GM12878 (cell line): ENCODE data around the gene RNU5B-1. TPM values are rescaled to one million over a fixed set of nuclear protein-coding genes. Genes with fewer than 3 reads are reported as not detected.
"Not testable (repeated sequence)": the region's sequence is repeated elsewhere in the genome, so short reads cannot be mapped to it uniquely, and the experiment has no call there.

Source experiments
- ATAC-seq: fragments of 200-7000 bp; cut with Tn5 transposase; 3 replicates; pipeline ENCODE4 v1.9.1; 2020; ENCODE audit warnings: mild to moderate bottlenecking, moderate library complexity
- BruUV-seq: library from RNA; stranded (reverse); fragments of 400-500 nt; replicated peaks from 2 replicates; lab custom pipeline; 2021; lab: Mats Ljungman, UMichigan
- CTCF ChIA-PET: fragments of 300-600 bp; sonication (Branson Sonifier 250); formaldehyde crosslinking; extraction: SDS; loops from one replicate; lab custom pipeline; 2021; ENCODE audit warnings: inconsistent platforms; lab: Yijun Ruan, JAX
- POLR2A ChIA-PET: fragments of 350-600 bp; formaldehyde crosslinking; extraction: SDS; loops from one replicate; lab custom pipeline; 2021; ENCODE audit warnings: inconsistent platforms; lab: Charles Lee
- RAD21 ChIA-PET: fragments of 300-600 bp; sonication (Branson Sonifier 250); formaldehyde crosslinking; loops from one replicate; lab custom pipeline; 2023; ENCODE audit warnings: antibody characterized with exemption; ENCODE audit not compliant: unreplicated experiment; lab: Charles Lee
- SMC1A ChIA-PET: fragments of 300-600 bp; sonication (Branson Sonifier 250); formaldehyde crosslinking; loops from one replicate; lab custom pipeline; 2023; ENCODE audit not compliant: unreplicated experiment, uncharacterized antibody; lab: Charles Lee
- DNase-seq: peaks from one replicate; pipeline ENCODE4 v3.0.0-alpha.2; 2011; ENCODE audit warnings: low read depth, low spot score
- FAIRE-seq: peaks from 3 replicates; lab custom pipeline; 2011; peaks lifted over from hg19 to GRCh38; lab: Jason Lieb, UNC
- H2AFZ ChIP-seq: 2 replicates; pipeline ENCODE4 v1.6.0; 2011; ENCODE audit warnings: low read depth, low read length, control low read depth; ENCODE audit not compliant: control insufficient read depth
- H3K27ac ChIP-seq: 2 replicates; pipeline ENCODE4 v1.5.1; 2011; ENCODE audit warnings: control low read depth; ENCODE audit not compliant: control insufficient read depth, insufficient read depth
- H3K27me3 ChIP-seq, 2 experiments: replicated peaks in 1 of 2; 2 replicates each; pipeline versions ENCODE4 v1.6.0 to v1.6.1; 2011; ENCODE audit warnings: low read length in 1 of 2; ENCODE audit not compliant: control insufficient read depth in 2 of 2, insufficient read depth in 2 of 2
- H3K36me3 ChIP-seq, 2 experiments: 2 replicates each; pipeline ENCODE4 v1.5.1; 2011; ENCODE audit warnings: low read length in 1 of 2; ENCODE audit not compliant: control insufficient read depth in 2 of 2, insufficient read depth in 2 of 2
- H3K4me1 ChIP-seq: 2 replicates; pipeline ENCODE4 v1.6.1; 2011; ENCODE audit warnings: mild to moderate bottlenecking, low read length, moderate library complexity, mixed read lengths; ENCODE audit not compliant: control insufficient read depth, insufficient read depth
- H3K4me2 ChIP-seq: 2 replicates; pipeline ENCODE4 v1.6.0; 2011; ENCODE audit warnings: control low read depth; ENCODE audit not compliant: control insufficient read depth, insufficient read depth
- H3K4me3 ChIP-seq: fragments of 200-600 bp; sonication (generic); 2 replicates; pipeline ENCODE4 v1.5.1; 2016
- H3K79me2 ChIP-seq: 2 replicates; pipeline ENCODE4 v1.6.0; 2011; ENCODE audit warnings: low read length; ENCODE audit not compliant: control insufficient read depth, insufficient read depth
- H3K9ac ChIP-seq: 2 replicates; pipeline ENCODE4 v1.8.0; 2011; ENCODE audit warnings: low read length, control low read depth, mixed read lengths; ENCODE audit not compliant: control insufficient read depth, insufficient read depth
- H3K9me3 ChIP-seq: replicated peaks from 3 replicates; pipeline ENCODE4 v1.5.1; 2011; ENCODE audit warnings: mild to moderate bottlenecking, low read length; ENCODE audit not compliant: control insufficient read depth, insufficient read depth
- H4K20me1 ChIP-seq: 2 replicates; pipeline ENCODE4 v1.6.0; 2011; ENCODE audit not compliant: control insufficient read depth, insufficient read depth
- WGBS: methylation state at CpG from one replicate; pipeline ENCODE4 v1.1.6; 2016; ENCODE audit warnings: low lambda C conversion rate; ENCODE audit not compliant: insufficient replicate concordance, insufficient coverage; ENCODE audit errors: missing lambda C conversion rate; 5-methylcytosine and 5-hydroxymethylcytosine counted together
- in situ Hi-C: fragments of 300-500 bp; cut with MboI; formaldehyde crosslinking; loops from 9 replicates; pipeline ENCODE4 v1.14.3; 2018; ENCODE audit warnings: mixed read lengths
- intact Hi-C: fragments of 100-400 bp; cut with micrococcal nuclease; formaldehyde crosslinking; loops from one replicate; pipeline ENCODE4 v1.14.2; 2022; ENCODE audit not compliant: unreplicated experiment
- polyA plus RNA-seq, 11 experiments: library from polyadenylated mRNA; depleted of rRNA in 4 of 11; unstranded in 6 of 11; stranded (reverse) in 5 of 11; fragments of >200 nt; fragmentation: Nextera tagmentation in 4 of 11; fragmentation: Illumina TruSeq in 1 of 11; extraction: Ambion mirVana in 4 of 11; extraction: Trizol in 1 of 11; gene quantifications; 1 replicate in 1 of 11; 2 replicates in 10 of 11; pipeline versions ENCODE4 v1.2.1 to v1.2.3, GENCODE V29; 2011 to 2016; ENCODE audit warnings: inconsistent platforms in 2 of 11, missing spikeins in 2 of 11, low read depth in 1 of 11
- small RNA-seq: library from RNA; depleted of rRNA; stranded (forward); fragments of <200 nt; gene quantifications from one replicate; pipeline ENCODE3, GENCODE V24; 2014
- total RNA-seq, 4 experiments: library from RNA; depleted of rRNA in 3 of 4; stranded (reverse); fragments of >200 nt in 3 of 4; fragmentation: Illumina TruSeq in 1 of 4; extraction: Trizol in 1 of 4; gene quantifications; 2 replicates each; pipeline versions ENCODE4 v1.2.1 to v1.2.3, GENCODE V29; 2013 to 2021

RNU5B-1 gene
- total and polyA plus RNA-seq, 10 of the 15 experiments (the other 5 are each of a cell fraction or from before 2014, with no cell fraction given) = 19.1 TPM; not detected in 9

- in situ Hi-C loops = not testable (repeated sequence)
- CTCF ChIA-PET = interaction anchor here (1.2 kb wide), 1 partner anchor 22 kb away, joined by 4 read pairs; no protein-coding TSS in a partner anchor
Measured at GRCh38 chr15:65351972-65352371, 47.5 kb downstream of the RNU5B-1 start.

More at GRCh38 chr15:65351972-65352371, 47.5 kb downstream of the RNU5B-1 start:
- RAD21 ChIA-PET, DNase-seq, H3K9ac ChIP-seq, POLR2A ChIA-PET, H3K27me3 ChIP-seq, ATAC-seq, H3K36me3 ChIP-seq, H3K4me2 ChIP-seq, H4K20me1 ChIP-seq, H2AFZ ChIP-seq, SMC1A ChIA-PET, H3K4me3 ChIP-seq, FAIRE-seq, intact Hi-C loops, H3K9me3 ChIP-seq, H3K27ac ChIP-seq, H3K79me2 ChIP-seq, BruUV-seq, H3K4me1 ChIP-seq: not testable (repeated sequence)
- WGBS = 5% methylated on average over 1 of the region's 1 CpG

Small RNA genes within 50 kb of the gene (small RNA-seq; reads per million reads assigned to genes)
- gene RNU5A-1 (226,355 reads per million, percentile 100 among the genes with 10 or more reads in this experiment), gene RNU5B-1 (11,630 reads per million, percentile 100 among the genes with 10 or more reads in this experiment), gene SNORA24B (0.16 reads per million)

Other genes starting within 250 kb of the RNU5B-1 start
Only the 7 nearest of the 12 such genes appear.
- 14.9 and 15.8 TPM in 2 replicates for gene PDCD7, start 170.9 kb upstream of the RNU5B-1 start, total RNA-seq (2014; rRNA removed)
- gene PDCD7, start 170.9 kb upstream of the RNU5B-1 start, total RNA-seq (2014; rRNA removed; fragmentation: Illumina TruSeq; extraction: Trizol) = 12.4 and 12.6 TPM in 2 replicates
- gene PDCD7, start 170.9 kb upstream of the RNU5B-1 start, total RNA-seq (2021) = 20.1 and 22.9 TPM in 2 replicates
- 22.8 and 24.3 TPM in 2 replicates for gene PDCD7, start 170.9 kb upstream of the RNU5B-1 start, polyA plus RNA-seq (2011; rRNA removed)
- gene PDCD7, start 170.9 kb upstream of the RNU5B-1 start, polyA plus RNA-seq (2014; fragmentation: Illumina TruSeq; extraction: Trizol) = 24.2 and 26.0 TPM in 2 replicates
- 10 to 100 TPM; 10.1 to 11.2 TPM for gene PDCD7, start 170.9 kb upstream of the RNU5B-1 start, polyA plus RNA-seq (2014; fragmentation: Nextera tagmentation; extraction: Ambion mirVana)
- 14.1 and 15.1 TPM in 2 replicates for gene PDCD7, start 170.9 kb upstream of the RNU5B-1 start, polyA plus RNA-seq (2014; rRNA removed)
- gene PDCD7, start 170.9 kb upstream of the RNU5B-1 start, polyA plus RNA-seq (2016; fragmentation: Nextera tagmentation; extraction: Ambion mirVana) = 1 to 10 TPM; 4.2 to 8.6 TPM
- gene CLPX, start 119.3 kb upstream of the RNU5B-1 start, total RNA-seq (2014; rRNA removed) = 18.4 and 23.4 TPM in 2 replicates
- 41.9 and 44.4 TPM in 2 replicates for gene CLPX, start 119.3 kb upstream of the RNU5B-1 start, total RNA-seq (2014; rRNA removed; fragmentation: Illumina TruSeq; extraction: Trizol)
- 46.7 and 49.5 TPM in 2 replicates for gene CLPX, start 119.3 kb upstream of the RNU5B-1 start, total RNA-seq (2021)
- gene CLPX, start 119.3 kb upstream of the RNU5B-1 start, polyA plus RNA-seq (2011; rRNA removed) = 57.4 and 97.6 TPM in 2 replicates
- 42.1 and 48.7 TPM in 2 replicates for gene CLPX, start 119.3 kb upstream of the RNU5B-1 start, polyA plus RNA-seq (2014; fragmentation: Illumina TruSeq; extraction: Trizol)
- gene CLPX, start 119.3 kb upstream of the RNU5B-1 start, polyA plus RNA-seq (2014; fragmentation: Nextera tagmentation; extraction: Ambion mirVana) = 10 to 100 TPM; 10.1 to 12.5 TPM
- gene CLPX, start 119.3 kb upstream of the RNU5B-1 start, polyA plus RNA-seq (2014; rRNA removed) = 33.4 and 37.8 TPM in 2 replicates
- 10 to 100 TPM; 20.0 to 24.8 TPM for gene CLPX, start 119.3 kb upstream of the RNU5B-1 start, polyA plus RNA-seq (2016; fragmentation: Nextera tagmentation; extraction: Ambion mirVana)
- gene CILP, start 93.2 kb upstream of the RNU5B-1 start, total RNA-seq (2014; rRNA removed) = 0.06 TPM in 1 of 2 replicates, not detected in the other
- not detected in 2 replicates for gene CILP, start 93.2 kb upstream of the RNU5B-1 start, total RNA-seq (2014; rRNA removed; fragmentation: Illumina TruSeq; extraction: Trizol)
- 0.05 TPM in 1 of 2 replicates, not detected in the other for gene CILP, start 93.2 kb upstream of the RNU5B-1 start, total RNA-seq (2021)
- gene CILP, start 93.2 kb upstream of the RNU5B-1 start, polyA plus RNA-seq (2011; rRNA removed) = 0.04 TPM in 2 replicates
- 0.03 TPM in 1 of 2 replicates, not detected in the other for gene CILP, start 93.2 kb upstream of the RNU5B-1 start, polyA plus RNA-seq (2014; fragmentation: Illumina TruSeq; extraction: Trizol)
- gene CILP, start 93.2 kb upstream of the RNU5B-1 start, polyA plus RNA-seq (2014; fragmentation: Nextera tagmentation; extraction: Ambion mirVana) = not detected
- 0.03 and 0.04 TPM in 2 replicates for gene CILP, start 93.2 kb upstream of the RNU5B-1 start, polyA plus RNA-seq (2014; rRNA removed)
- gene CILP, start 93.2 kb upstream of the RNU5B-1 start, polyA plus RNA-seq (2016; fragmentation: Nextera tagmentation; extraction: Ambion mirVana) = under 1 TPM in 1 of 2 experiments, not detected in 1; 0.04 TPM
- gene PARP16, start 17.8 kb upstream of the RNU5B-1 start, total RNA-seq (2014; rRNA removed) = 6.4 and 8.6 TPM in 2 replicates
- gene PARP16, start 17.8 kb upstream of the RNU5B-1 start, total RNA-seq (2014; rRNA removed; fragmentation: Illumina TruSeq; extraction: Trizol) = 7.6 and 8.4 TPM in 2 replicates
- 10.1 and 11.3 TPM in 2 replicates for gene PARP16, start 17.8 kb upstream of the RNU5B-1 start, total RNA-seq (2021)
- 9.8 and 10.1 TPM in 2 replicates for gene PARP16, start 17.8 kb upstream of the RNU5B-1 start, polyA plus RNA-seq (2011; rRNA removed)
- 11.9 and 13.0 TPM in 2 replicates for gene PARP16, start 17.8 kb upstream of the RNU5B-1 start, polyA plus RNA-seq (2014; fragmentation: Illumina TruSeq; extraction: Trizol)
- 1 to 10 TPM; 4.9 to 7.6 TPM for gene PARP16, start 17.8 kb upstream of the RNU5B-1 start, polyA plus RNA-seq (2014; fragmentation: Nextera tagmentation; extraction: Ambion mirVana)
- gene PARP16, start 17.8 kb upstream of the RNU5B-1 start, polyA plus RNA-seq (2014; rRNA removed) = 9.8 and 10.0 TPM in 2 replicates
- gene PARP16, start 17.8 kb upstream of the RNU5B-1 start, polyA plus RNA-seq (2016; fragmentation: Nextera tagmentation; extraction: Ambion mirVana) = 10 to 100 TPM; 13.9 to 15.7 TPM
- not detected in 2 replicates for gene RNU5A-1, start 8.6 kb upstream of the RNU5B-1 start, total RNA-seq (2014; rRNA removed)
- not detected in 2 replicates for gene RNU5A-1, start 8.6 kb upstream of the RNU5B-1 start, total RNA-seq (2014; rRNA removed; fragmentation: Illumina TruSeq; extraction: Trizol)
- not detected in 2 replicates for gene RNU5A-1, start 8.6 kb upstream of the RNU5B-1 start, total RNA-seq (2021)
- not detected in 2 replicates for gene RNU5A-1, start 8.6 kb upstream of the RNU5B-1 start, polyA plus RNA-seq (2011; rRNA removed)
- gene RNU5A-1, start 8.6 kb upstream of the RNU5B-1 start, polyA plus RNA-seq (2014; fragmentation: Illumina TruSeq; extraction: Trizol) = not detected in 2 replicates
- gene RNU5A-1, start 8.6 kb upstream of the RNU5B-1 start, polyA plus RNA-seq (2014; fragmentation: Nextera tagmentation; extraction: Ambion mirVana) = not detected
- gene RNU5A-1, start 8.6 kb upstream of the RNU5B-1 start, polyA plus RNA-seq (2014; rRNA removed) = not detected in 2 replicates
- not detected for gene RNU5A-1, start 8.6 kb upstream of the RNU5B-1 start, polyA plus RNA-seq (2016; fragmentation: Nextera tagmentation; extraction: Ambion mirVana)
- not detected in 2 replicates for gene IGDCC3, start 73.3 kb downstream of the RNU5B-1 start, total RNA-seq (2014; rRNA removed)
- not detected in 2 replicates for gene IGDCC3, start 73.3 kb downstream of the RNU5B-1 start, total RNA-seq (2014; rRNA removed; fragmentation: Illumina TruSeq; extraction: Trizol)
- 0.10 and 0.13 TPM in 2 replicates for gene IGDCC3, start 73.3 kb downstream of the RNU5B-1 start, total RNA-seq (2021)
- gene IGDCC3, start 73.3 kb downstream of the RNU5B-1 start, polyA plus RNA-seq (2011; rRNA removed) = not detected in 2 replicates
- not detected in 2 replicates for gene IGDCC3, start 73.3 kb downstream of the RNU5B-1 start, polyA plus RNA-seq (2014; fragmentation: Illumina TruSeq; extraction: Trizol)
- not detected for gene IGDCC3, start 73.3 kb downstream of the RNU5B-1 start, polyA plus RNA-seq (2014; fragmentation: Nextera tagmentation; extraction: Ambion mirVana)
- not detected in 2 replicates for gene IGDCC3, start 73.3 kb downstream of the RNU5B-1 start, polyA plus RNA-seq (2014; rRNA removed)
- gene IGDCC3, start 73.3 kb downstream of the RNU5B-1 start, polyA plus RNA-seq (2016; fragmentation: Nextera tagmentation; extraction: Ambion mirVana) = under 1 TPM; 0.15 to 0.20 TPM
- 0.05 and 0.06 TPM in 2 replicates for gene IGDCC4, start 118.3 kb downstream of the RNU5B-1 start, total RNA-seq (2014; rRNA removed)
- gene IGDCC4, start 118.3 kb downstream of the RNU5B-1 start, total RNA-seq (2014; rRNA removed; fragmentation: Illumina TruSeq; extraction: Trizol) = 0.04 and 0.09 TPM in 2 replicates
- gene IGDCC4, start 118.3 kb downstream of the RNU5B-1 start, total RNA-seq (2021) = 0.21 and 0.74 TPM in 2 replicates
- 0.18 and 0.27 TPM in 2 replicates for gene IGDCC4, start 118.3 kb downstream of the RNU5B-1 start, polyA plus RNA-seq (2011; rRNA removed)
- 0.18 and 0.29 TPM in 2 replicates for gene IGDCC4, start 118.3 kb downstream of the RNU5B-1 start, polyA plus RNA-seq (2014; fragmentation: Illumina TruSeq; extraction: Trizol)
- under 1 TPM; 0.08 to 0.16 TPM for gene IGDCC4, start 118.3 kb downstream of the RNU5B-1 start, polyA plus RNA-seq (2014; fragmentation: Nextera tagmentation; extraction: Ambion mirVana)
- gene IGDCC4, start 118.3 kb downstream of the RNU5B-1 start, polyA plus RNA-seq (2014; rRNA removed) = 0.24 and 0.41 TPM in 2 replicates
- gene IGDCC4, start 118.3 kb downstream of the RNU5B-1 start, polyA plus RNA-seq (2016; fragmentation: Nextera tagmentation; extraction: Ambion mirVana) = under 1 TPM; 0.06 to 0.17 TPM